ENCODE data around the gene DDX25. TPM values are rescaled to one million over a fixed set of nuclear protein-coding genes. Genes with fewer than 3 reads are reported as not detected.

Gene DDX25
- total and polyA plus RNA-seq, 4 experiments from 2014 or later, result not detected

DNA sequence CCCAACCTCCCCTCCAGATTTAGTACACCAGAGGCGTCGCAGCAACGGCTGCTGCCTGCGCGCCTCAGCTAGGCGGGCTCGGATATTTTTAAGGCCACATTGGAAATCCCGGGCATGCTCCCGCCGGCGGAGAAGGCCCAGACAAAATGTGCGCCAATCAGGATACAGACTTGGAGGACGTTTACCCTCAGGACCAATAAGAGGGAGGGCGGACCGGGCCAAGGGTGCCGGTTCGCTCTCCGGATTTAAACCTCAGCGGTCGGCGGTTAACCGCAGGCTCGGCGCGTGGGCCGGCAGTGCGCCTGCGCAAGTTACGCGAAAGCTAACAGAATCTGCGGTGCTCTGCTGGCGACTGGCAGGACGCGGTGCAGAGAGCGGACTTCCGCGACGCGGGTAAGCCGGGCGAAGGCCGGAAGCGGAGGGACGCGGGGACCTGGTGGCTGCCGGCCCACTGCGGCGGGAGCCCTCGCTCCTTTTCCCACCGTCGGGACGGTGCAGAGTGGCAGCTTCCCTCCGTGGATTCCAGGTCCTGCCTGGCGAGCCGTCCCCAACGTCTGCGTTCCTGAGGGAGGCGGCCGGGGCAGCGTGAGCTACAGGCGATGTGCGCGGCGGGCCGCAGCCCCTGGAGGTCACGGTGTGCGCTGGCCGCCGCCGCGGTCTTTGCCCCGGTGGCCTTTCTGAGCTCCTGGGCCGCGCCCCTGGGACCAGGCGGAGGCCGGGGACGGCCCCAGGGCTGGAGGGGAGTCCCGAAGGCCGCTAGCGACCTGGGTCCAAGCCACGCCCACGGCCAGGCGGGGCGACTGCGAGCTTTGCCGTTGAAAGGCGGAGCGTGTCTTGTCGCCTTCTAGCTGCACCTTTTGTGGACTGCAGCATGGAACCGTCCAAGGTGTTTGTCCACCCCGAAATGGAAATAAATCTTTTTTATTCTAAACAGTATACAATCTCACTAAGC lies 16.7 kb upstream of the DDX25 start, which contains the start of gene HYLS1:
Gene HYLS1 (plus strand): TSS at position 296 of the 952 bp plus-strand sequence. CDS start 11,701 bp downstream, outside the sequence.
- ChIA-PET CTCF (ENCODE audit: partially characterized antibody) (interaction anchor here (0.8 to 2.3 kb wide), 17 partner anchors 9 to 1011 kb away, joined by 3 to 11 read pairs (median 4); partner anchors contain the start of genes CHEK1, EI24, PUS3 and STT3A), POLR2A (ENCODE audit: partially characterized antibody) (interaction anchor here (0.6 to 2.6 kb wide), 19 partner anchors 9 to 934 kb away, joined by 3 to 52 read pairs (median 4); partner anchors contain the start of genes CCDC15, CDON, CHEK1 and DCPS)
- Mint-ChIP-seq H3K4me1 (peaks cover 20 to 45% (median 30%) of the 10 kb centered on the region in 4 donors), H3K27me3 (peaks cover 0 to 6% of the 10 kb centered on the region in 2 donors), H3K9me3 (peaks cover 0 to 4% (median 0%) of the 10 kb centered on the region in 8 donors), H3K4me3 (peak within 1 kb of the TSS; percentile 89 to 99 (median 94)), H3K36me3 (peaks cover 4 to 19% of the 10 kb centered on the region in 2 donors), H3K27ac (peak within 1 kb of the TSS; percentile 96 to 99 (median 98))
- Histone ChIP-seq H3K9me3 (ENCODE audit: control insufficient read depth in 1 of 2, low read length in 2 of 2) (no peaks in the 10 kb centered on the region), H3K27me3 (ENCODE audit: insufficient read depth, low read length) (no peaks in the 10 kb centered on the region), H3K27ac (ENCODE audit: low read depth, low read length) (peak within 1 kb of the TSS; percentile 79), H3K36me3 (ENCODE audit: insufficient read depth, low read length) (no peaks in the 10 kb centered on the region), H3K4me3 (ENCODE audit: low read length in 2 of 2) (peak within 1 kb of the TSS; percentile 67 to 73), H3K4me1 (ENCODE audit: insufficient read depth, low read length) (peaks cover 33% of the 10 kb centered on the region)
- DNase-seq, result peak; percentile 96 to 99 (median 96)
- intact Hi-C loops (cut with micrococcal nuclease), result loop anchor here (1.0 to 5.0 kb wide), 10 partner anchors 16 to 1141 kb away; partner anchors contain the start of genes CCDC15, CDON, CHEK1 and EI24

DNA sequence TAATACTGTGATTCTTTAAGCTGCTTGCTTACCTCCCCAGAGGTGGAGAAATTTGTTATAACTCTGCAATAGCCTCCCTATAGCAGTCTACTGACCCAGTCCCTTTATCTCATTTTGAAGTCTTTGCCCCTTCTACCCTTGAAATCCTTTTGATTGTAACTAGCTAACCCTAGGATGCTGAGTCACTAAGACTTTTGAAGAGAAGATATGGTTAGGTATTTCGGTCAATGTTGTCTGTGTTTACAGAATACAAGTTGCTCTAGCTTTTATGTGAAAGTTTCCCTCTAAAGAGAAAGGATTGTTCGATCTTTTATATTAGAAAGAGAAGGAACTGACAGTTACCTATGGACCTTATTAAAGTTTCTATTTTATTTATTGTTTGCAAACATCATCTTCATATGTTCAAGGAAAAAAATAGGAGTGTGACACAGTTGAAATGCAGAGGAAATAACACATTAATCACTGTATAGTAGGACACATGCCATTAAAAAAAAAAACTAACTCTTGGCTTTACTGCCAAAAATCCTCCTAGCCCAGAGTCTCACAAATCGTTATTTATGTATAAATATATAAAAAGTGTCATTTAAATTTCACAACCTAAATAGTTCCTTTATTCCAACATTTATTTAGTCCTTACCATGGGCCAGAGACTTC lies 13.7 kb upstream of the DDX25 start:
- DNase-seq, result no peak
- no peak overlapping the region for H3K4me3 ChIP-seq (ENCODE audit: low read length in 2 of 2)
- intact Hi-C loops (cut with micrococcal nuclease), result no loop called here
- no peaks in the 10 kb centered on the region for H3K27me3 ChIP-seq (ENCODE audit: insufficient read depth, low read length)
- peaks cover 8% of the 10 kb centered on the region for H3K36me3 ChIP-seq (ENCODE audit: insufficient read depth, low read length)
- H3K36me3 Mint-ChIP-seq, result peaks cover 28 to 45% of the 10 kb centered on the region in 2 donors
- H3K4me1 ChIP-seq (ENCODE audit: insufficient read depth, low read length), result peaks cover 33% of the 10 kb centered on the region
- peaks cover 28 to 49% (median 37%) of the 10 kb centered on the region in 4 donors for H3K4me1 Mint-ChIP-seq
- peak overlapping the region in 5 of 8 donors; percentile 2 to 66 (median 24) for H3K4me3 Mint-ChIP-seq
- peaks cover 0 to 6% of the 10 kb centered on the region in 2 donors for H3K27me3 Mint-ChIP-seq
- H3K9me3 Mint-ChIP-seq, result peaks cover 0 to 4% (median 0%) of the 10 kb centered on the region in 8 donors
- peak overlapping the region in 2 of 7 donors; percentile 54 to 72 for H3K27ac Mint-ChIP-seq
- CTCF ChIA-PET (ENCODE audit: partially characterized antibody), result no interaction called here
- no peak overlapping the region for H3K27ac ChIP-seq (ENCODE audit: low read depth, low read length)
- H3K9me3 ChIP-seq (ENCODE audit: control insufficient read depth in 1 of 2, low read length in 2 of 2), result no peaks in the 10 kb centered on the region
- POLR2A ChIA-PET (ENCODE audit: partially characterized antibody), result interaction anchor here (1.3 kb wide), 1 partner anchor 13 kb away, joined by 3 read pairs; the partner anchor contains the start of gene PUS3

DNA sequence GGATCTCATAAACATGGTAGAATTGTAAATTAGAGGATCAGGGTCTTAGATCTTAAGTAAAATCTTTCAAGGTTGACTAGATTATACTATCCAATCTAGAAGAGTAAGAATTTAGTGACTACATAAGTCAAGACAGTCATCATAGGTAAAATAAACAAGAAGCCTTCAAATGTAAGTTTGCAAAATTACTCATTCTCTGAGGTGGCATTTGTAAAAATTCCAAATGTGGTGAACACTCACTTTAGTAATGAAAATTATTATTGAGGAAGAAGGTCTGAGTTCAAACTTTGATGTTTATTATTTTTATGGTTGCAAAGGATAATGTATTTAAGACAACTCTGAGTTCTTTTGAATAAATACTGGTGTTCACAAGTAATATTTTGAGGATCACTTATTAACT lies 12.2 kb upstream of the DDX25 start:
- Histone ChIP-seq H3K9me3 (ENCODE audit: control insufficient read depth in 1 of 2, low read length in 2 of 2) (no peaks in the 10 kb centered on the region), H3K4me3 (ENCODE audit: low read length in 2 of 2) (no peak overlapping the region), H3K27ac (ENCODE audit: low read depth, low read length) (no peak overlapping the region), H3K36me3 (ENCODE audit: insufficient read depth, low read length) (peaks cover 13% of the 10 kb centered on the region), H3K27me3 (ENCODE audit: insufficient read depth, low read length) (no peaks in the 10 kb centered on the region), H3K4me1 (ENCODE audit: insufficient read depth, low read length) (peaks cover 27% of the 10 kb centered on the region)
- DNase-seq, result no peak
- POLR2A ChIA-PET (ENCODE audit: partially characterized antibody), result no interaction called here
- H3K9me3 Mint-ChIP-seq, result peaks cover 0 to 4% (median 0%) of the 10 kb centered on the region in 8 donors
- no peak overlapping the region for H3K27ac Mint-ChIP-seq
- intact Hi-C loops (cut with micrococcal nuclease), result no loop called here
- H3K4me1 Mint-ChIP-seq, result peaks cover 29 to 44% (median 41%) of the 10 kb centered on the region in 4 donors
- peaks cover 32 to 49% of the 10 kb centered on the region in 2 donors for H3K36me3 Mint-ChIP-seq
- CTCF ChIA-PET (ENCODE audit: partially characterized antibody), result interaction anchor here (0.7 kb wide), 1 partner anchor 174 kb away, joined by 4 read pairs; no protein-coding TSS in a partner anchor
- peaks cover 0 to 5% of the 10 kb centered on the region in 2 donors for H3K27me3 Mint-ChIP-seq
- no peak overlapping the region for H3K4me3 Mint-ChIP-seq

DNA sequence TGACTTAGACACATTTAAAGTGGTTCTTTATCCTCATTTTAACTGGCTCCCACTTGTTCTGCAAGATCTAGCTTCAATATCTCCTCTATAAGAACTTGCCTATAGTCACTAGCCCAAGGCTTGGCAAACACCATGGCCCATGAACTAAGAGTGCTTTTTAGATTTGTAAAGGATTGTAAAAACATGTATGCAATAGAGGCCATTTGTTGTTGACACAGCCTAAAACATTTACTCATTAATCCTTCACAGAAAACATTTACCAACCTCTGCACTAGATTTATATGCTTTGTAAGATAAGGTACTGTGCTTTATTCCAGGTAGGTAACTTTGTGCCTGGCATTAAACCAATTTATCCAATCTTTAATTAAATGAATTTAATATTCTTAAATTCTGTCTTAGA lies 11.3 kb upstream of the DDX25 start:
- POLR2A ChIA-PET (ENCODE audit: partially characterized antibody), result no interaction called here

DNA sequence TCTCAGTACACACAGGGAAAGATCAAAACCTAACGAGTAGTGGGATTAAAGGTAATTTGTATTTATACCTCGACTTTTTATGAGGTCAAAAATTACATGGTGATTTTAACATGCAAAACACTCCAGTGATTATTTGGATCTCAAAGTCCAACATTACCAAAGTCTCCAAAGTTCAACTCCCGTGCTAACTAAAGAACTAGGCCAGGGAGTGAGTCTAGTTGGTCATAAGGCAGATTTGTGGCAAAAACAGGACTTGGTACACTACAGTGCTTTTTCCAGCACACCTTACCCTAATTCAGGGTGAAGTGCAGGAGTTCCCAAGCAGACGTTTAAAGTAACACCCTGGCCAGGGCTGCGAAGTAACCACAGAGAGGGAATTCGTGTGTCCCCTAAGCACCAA lies 2.4 kb upstream of the DDX25 start:
- Mint-ChIP-seq H3K27me3 (peaks cover 18 to 19% of the 10 kb centered on the region in 2 donors), H3K9me3 (peaks cover 0 to 3% (median 0%) of the 10 kb centered on the region in 8 donors), H3K4me3 (peak overlapping the region; percentile 62 to 94 (median 74)), H3K27ac (peak overlapping the region in 6 of 7 donors; percentile 3 to 71 (median 47)), H3K4me1 (peaks cover 26 to 51% (median 42%) of the 10 kb centered on the region in 4 donors), H3K36me3 (peaks cover 6 to 28% of the 10 kb centered on the region in 2 donors)
- H3K4me3 ChIP-seq (ENCODE audit: low read length in 2 of 2), result no peak overlapping the region
- peaks cover 13% of the 10 kb centered on the region for H3K36me3 ChIP-seq (ENCODE audit: insufficient read depth, low read length)
- peaks cover 18% of the 10 kb centered on the region for H3K4me1 ChIP-seq (ENCODE audit: insufficient read depth, low read length)
- ChIA-PET POLR2A (ENCODE audit: partially characterized antibody) (no interaction called here), CTCF (ENCODE audit: partially characterized antibody) (no interaction called here)
- no peak overlapping the region for H3K27ac ChIP-seq (ENCODE audit: low read depth, low read length)
- no peaks in the 10 kb centered on the region for H3K9me3 ChIP-seq (ENCODE audit: control insufficient read depth in 1 of 2, low read length in 2 of 2)
- intact Hi-C loops (cut with micrococcal nuclease), result loop anchor here (5.0 kb wide), 1 partner anchor 950 kb away; the partner anchor contains the start of gene CCDC15
- H3K27me3 ChIP-seq (ENCODE audit: insufficient read depth, low read length), result peaks cover 12% of the 10 kb centered on the region
- no peak for DNase-seq

More for the DNA sequence above, 11.3 kb upstream of the DDX25 start:
- H3K27ac ChIP-seq (ENCODE audit: low read depth, low read length), result no peak overlapping the region
- peaks cover 13% of the 10 kb centered on the region for H3K36me3 ChIP-seq (ENCODE audit: insufficient read depth, low read length)
- no peaks in the 10 kb centered on the region for H3K9me3 ChIP-seq (ENCODE audit: control insufficient read depth in 1 of 2, low read length in 2 of 2)
- H3K4me3 ChIP-seq (ENCODE audit: low read length in 2 of 2), result no peak overlapping the region
- Mint-ChIP-seq H3K27me3 (no peaks in the 10 kb centered on the region), H3K27ac (no peak overlapping the region), H3K36me3 (peaks cover 32 to 49% of the 10 kb centered on the region in 2 donors), H3K4me3 (no peak overlapping the region), H3K9me3 (no peaks in the 10 kb centered on the region), H3K4me1 (peaks cover 29 to 40% (median 37%) of the 10 kb centered on the region in 4 donors)
- intact Hi-C loops (cut with micrococcal nuclease), result no loop called here
- peaks cover 24% of the 10 kb centered on the region for H3K4me1 ChIP-seq (ENCODE audit: insufficient read depth, low read length)
- DNase-seq, result no peak
- H3K27me3 ChIP-seq (ENCODE audit: insufficient read depth, low read length), result no peaks in the 10 kb centered on the region
- CTCF ChIA-PET (ENCODE audit: partially characterized antibody), result no interaction called here

DNA sequence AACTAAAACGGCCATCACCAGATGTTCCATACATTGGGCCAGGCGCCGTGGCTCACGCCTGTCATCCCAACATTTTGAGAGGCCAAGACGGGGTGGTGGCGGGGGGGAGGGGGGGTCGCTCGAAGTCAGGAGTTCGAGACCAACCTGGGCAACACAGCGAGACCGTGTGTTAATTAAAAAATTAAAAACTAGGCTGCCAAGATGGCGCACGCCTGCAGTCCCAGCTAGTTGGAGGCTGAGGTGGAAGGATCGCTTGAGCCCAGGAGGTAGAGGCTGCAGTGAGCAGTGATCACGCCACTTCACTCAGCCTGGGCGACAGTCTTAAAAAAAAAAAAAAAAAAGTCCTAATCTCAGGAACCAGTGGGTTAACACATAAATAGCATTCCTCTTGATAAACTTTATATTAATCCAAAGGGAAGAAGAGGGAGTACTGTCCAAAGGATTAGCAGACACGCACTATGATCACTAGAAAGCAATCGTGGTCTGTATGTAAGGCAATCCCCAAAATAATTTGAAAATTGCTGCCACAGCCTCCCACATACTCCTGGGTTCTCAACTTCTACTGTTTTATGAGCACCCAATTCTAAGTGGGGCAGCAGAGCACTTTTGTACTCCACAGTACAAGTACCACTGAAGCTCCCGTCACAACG lies 1.9 kb upstream of the DDX25 start:
- Histone ChIP-seq H3K9me3 (ENCODE audit: control insufficient read depth in 1 of 2, low read length in 2 of 2) (no peaks in the 10 kb centered on the region), H3K27ac (ENCODE audit: low read depth, low read length) (peak overlapping the region; percentile 81), H3K4me1 (ENCODE audit: insufficient read depth, low read length) (peaks cover 18% of the 10 kb centered on the region), H3K36me3 (ENCODE audit: insufficient read depth, low read length) (peaks cover 13% of the 10 kb centered on the region), H3K4me3 (ENCODE audit: low read length in 2 of 2) (peak overlapping the region; percentile 45 to 58), H3K27me3 (ENCODE audit: insufficient read depth, low read length) (peaks cover 12% of the 10 kb centered on the region)
- no peak for DNase-seq
- H3K27ac Mint-ChIP-seq, result peak overlapping the region; percentile 88 to 96 (median 92)
- intact Hi-C loops (cut with micrococcal nuclease), result loop anchor here (5.0 kb wide), 1 partner anchor 950 kb away; the partner anchor contains the start of gene CCDC15
- H3K36me3 Mint-ChIP-seq, result peaks cover 6 to 28% of the 10 kb centered on the region in 2 donors
- peaks cover 0 to 3% (median 0%) of the 10 kb centered on the region in 8 donors for H3K9me3 Mint-ChIP-seq
- peak overlapping the region; percentile 92 to 97 (median 95) for H3K4me3 Mint-ChIP-seq
- H3K27me3 Mint-ChIP-seq, result peaks cover 19% of the 10 kb centered on the region in 2 donors
- ChIA-PET CTCF (ENCODE audit: partially characterized antibody) (interaction anchor here (0.9 to 1.6 kb wide), 6 partner anchors 15 to 578 kb away, joined by 3 to 11 read pairs (median 4); partner anchors contain the start of genes CHEK1 and HYLS1), POLR2A (ENCODE audit: partially characterized antibody) (interaction anchor here (0.9 to 2.2 kb wide), 9 partner anchors 11 to 401 kb away, joined by 3 to 52 read pairs (median 6); partner anchors contain the start of genes DCPS, FAM118B, FOXRED1 and HYLS1)
- H3K4me1 Mint-ChIP-seq, result peaks cover 25 to 49% (median 39%) of the 10 kb centered on the region in 4 donors

Measured in CD4-positive, alpha-beta memory T cell (primary cell).